Activated T-cell treated with anti-CD3 and anti-CD28 coated beads, Interleukin-2, amount 50 U/mL, for 4 hours (primary cell): ENCODE measurements around the gene TSPAN5. TPM values are rescaled to one million over a fixed set of nuclear protein-coding genes. Genes with fewer than 3 reads are reported as not detected.
"Not testable (repeated sequence)": the region's sequence is repeated elsewhere in the genome, so short reads cannot be mapped to it uniquely, and the experiment has no call there.

Experiments used
- ATAC-seq, 2 donors: fragments of 200-7000 bp; cut with Tn5 transposase; one replicate each; pipeline ENCODE4 v1.10.0; 2021
- DNase-seq: peaks from one replicate; pipeline ENCODE4 v3.0.0-alpha.2; 2020
- H3K27me3 Mint-ChIP-seq: one replicate; pipeline ENCODE4 v1.8.0; 2021; ENCODE audit warnings: low read depth, mixed read lengths
- H3K36me3 Mint-ChIP-seq: one replicate; pipeline ENCODE4 v1.8.0; 2022; ENCODE audit warnings: mixed read lengths; ENCODE audit not compliant: insufficient read depth
- H3K4me1 Mint-ChIP-seq: one replicate; pipeline ENCODE4 v1.8.0; 2021; ENCODE audit warnings: low read depth, mixed read lengths
- H3K4me3 Mint-ChIP-seq: one replicate; pipeline ENCODE4 v1.8.0; 2021; ENCODE audit warnings: mild to moderate bottlenecking, moderate library complexity, mixed read lengths
- H3K9me3 Mint-ChIP-seq: one replicate; pipeline ENCODE4 v1.8.0; 2021; ENCODE audit warnings: mixed read lengths
- total RNA-seq, 3 donors: library from RNA; stranded (reverse); gene quantifications; one replicate each; pipeline ENCODE4 v1.2.1, GENCODE V29; 2021

Gene TSPAN5
- total RNA-seq, 3 donors from 2014 or later: 22.8 to 26.8 (median 23.8) TPM

DNA sequence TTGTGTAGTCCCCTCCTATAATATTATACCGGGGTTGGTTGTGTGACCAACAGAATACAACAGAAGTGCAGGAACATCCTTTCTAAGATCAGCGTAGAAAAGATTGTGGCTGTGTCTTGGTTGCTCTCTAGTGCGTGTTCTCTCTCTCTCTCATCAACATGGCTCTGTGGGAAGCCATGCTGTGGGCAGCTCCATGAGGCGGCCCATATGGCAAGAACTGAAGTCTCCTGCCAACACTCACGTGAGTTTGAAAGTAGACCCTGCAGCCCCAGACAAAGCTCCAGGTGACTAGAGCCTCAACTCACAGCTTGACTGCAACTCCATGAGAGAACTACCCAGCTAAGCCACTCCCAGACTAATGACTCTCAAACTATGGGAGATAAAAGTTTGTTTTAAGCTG, 118.7 kb downstream of the TSPAN5 start:
- no peak for ATAC-seq
- no peak overlapping the region for H3K4me3 Mint-ChIP-seq
- H3K9me3 Mint-ChIP-seq: peaks cover 3% of the 10 kb centered on the region
- H3K27me3 Mint-ChIP-seq: no peaks in the 10 kb centered on the region
- no peak for DNase-seq
- H3K36me3 Mint-ChIP-seq: peaks cover 8% of the 10 kb centered on the region
- H3K4me1 Mint-ChIP-seq: peaks cover 9% of the 10 kb centered on the region

DNA sequence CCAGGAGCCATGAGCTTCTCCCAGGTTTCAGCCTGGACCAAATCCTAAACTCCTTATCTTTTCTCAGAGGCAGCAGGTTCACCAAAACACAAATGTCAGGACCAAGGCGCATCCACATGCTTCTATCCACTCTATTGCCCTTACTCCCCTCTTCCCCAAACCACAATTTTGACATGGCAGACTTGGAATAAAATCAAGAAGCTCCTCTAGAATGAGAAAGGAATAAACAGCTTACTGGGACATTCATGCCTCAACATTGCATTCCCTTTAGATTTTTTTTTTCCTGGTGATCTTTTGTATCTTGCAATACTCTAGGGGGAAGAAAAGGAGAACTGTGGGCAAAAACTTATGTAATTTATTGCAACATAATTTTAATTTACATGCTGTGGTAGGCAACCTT, 119.1 kb downstream of the TSPAN5 start:
- Mint-ChIP-seq H3K9me3 (peaks cover 3% of the 10 kb centered on the region), H3K4me1 (peaks cover 6% of the 10 kb centered on the region), H3K4me3 (no peak overlapping the region), H3K27me3 (no peaks in the 10 kb centered on the region), H3K36me3 (peaks cover 8% of the 10 kb centered on the region)
- ATAC-seq (no peak), DNase-seq (no peak)

DNA sequence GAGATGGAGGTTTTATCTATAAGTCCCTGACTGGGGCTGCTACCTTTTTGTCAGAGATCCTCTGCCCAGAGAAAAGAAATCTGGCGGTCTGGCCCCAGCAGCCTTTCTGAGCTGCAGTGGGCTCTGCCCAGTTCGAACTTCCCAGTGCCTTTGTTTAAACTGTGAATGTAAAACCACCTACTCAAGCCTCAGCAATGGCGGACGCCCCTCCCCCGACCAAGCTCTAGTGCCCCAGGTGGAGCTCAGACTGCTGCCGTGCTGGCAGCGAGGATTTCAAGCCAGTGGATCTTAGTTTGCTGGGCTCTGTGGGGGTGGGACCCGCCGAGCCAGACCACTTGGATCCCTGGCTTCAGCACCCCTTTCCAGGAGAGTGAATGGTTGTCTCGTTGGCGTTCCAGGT, 121.8 kb downstream of the TSPAN5 start:
- H3K36me3 Mint-ChIP-seq: peaks cover 8% of the 10 kb centered on the region
- H3K27me3 Mint-ChIP-seq: no peaks in the 10 kb centered on the region
- DNase-seq (no peak), ATAC-seq (no peak)
- peaks cover 3% of the 10 kb centered on the region for H3K9me3 Mint-ChIP-seq
- peaks cover 6% of the 10 kb centered on the region for H3K4me1 Mint-ChIP-seq
- no peak overlapping the region for H3K4me3 Mint-ChIP-seq

DNA sequence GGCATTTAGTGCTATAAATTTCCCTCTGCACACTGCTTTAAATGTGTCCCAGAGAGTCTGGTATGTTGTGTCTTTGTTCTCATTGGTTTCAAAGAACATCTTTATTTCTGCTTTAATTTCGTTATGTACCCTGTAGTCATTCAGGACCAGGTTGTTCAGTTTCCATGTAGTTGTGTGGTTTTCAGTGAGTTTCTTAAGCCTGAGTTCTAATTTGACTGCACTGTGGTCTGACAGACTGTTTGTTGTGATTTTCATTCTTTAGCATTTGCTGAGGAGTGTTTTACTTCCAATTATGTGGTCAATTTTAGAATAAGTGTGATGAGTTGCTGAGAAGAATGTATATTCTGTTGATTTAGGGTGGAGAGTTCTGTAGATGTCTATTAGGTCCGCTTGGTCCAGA, 124.3 kb downstream of the TSPAN5 start:
- H3K4me3 Mint-ChIP-seq, H3K36me3 Mint-ChIP-seq, H3K4me1 Mint-ChIP-seq, H3K9me3 Mint-ChIP-seq, ATAC-seq, DNase-seq, H3K27me3 Mint-ChIP-seq: not testable (repeated sequence)

DNA sequence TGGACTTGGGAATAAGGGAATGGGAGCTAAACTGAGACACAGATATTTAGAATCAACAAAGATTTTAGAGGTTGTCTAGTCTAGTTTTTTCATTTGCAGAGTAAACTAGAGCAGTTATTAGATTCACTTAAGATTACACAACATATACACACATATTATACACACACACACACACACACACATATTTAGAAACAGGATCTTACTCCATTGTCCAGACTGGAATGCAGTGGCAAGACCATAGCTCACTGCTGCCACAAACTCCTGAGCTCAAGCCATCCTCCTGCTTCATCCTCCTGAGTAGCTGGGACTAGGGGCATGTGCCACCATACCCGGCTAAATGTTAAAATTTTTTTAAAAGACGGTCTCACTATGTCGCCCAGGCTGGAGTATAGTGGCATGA, 127.8 kb downstream of the TSPAN5 start:
- H3K27me3 Mint-ChIP-seq: no peaks in the 10 kb centered on the region
- peaks cover 21% of the 10 kb centered on the region for H3K4me1 Mint-ChIP-seq

DNA sequence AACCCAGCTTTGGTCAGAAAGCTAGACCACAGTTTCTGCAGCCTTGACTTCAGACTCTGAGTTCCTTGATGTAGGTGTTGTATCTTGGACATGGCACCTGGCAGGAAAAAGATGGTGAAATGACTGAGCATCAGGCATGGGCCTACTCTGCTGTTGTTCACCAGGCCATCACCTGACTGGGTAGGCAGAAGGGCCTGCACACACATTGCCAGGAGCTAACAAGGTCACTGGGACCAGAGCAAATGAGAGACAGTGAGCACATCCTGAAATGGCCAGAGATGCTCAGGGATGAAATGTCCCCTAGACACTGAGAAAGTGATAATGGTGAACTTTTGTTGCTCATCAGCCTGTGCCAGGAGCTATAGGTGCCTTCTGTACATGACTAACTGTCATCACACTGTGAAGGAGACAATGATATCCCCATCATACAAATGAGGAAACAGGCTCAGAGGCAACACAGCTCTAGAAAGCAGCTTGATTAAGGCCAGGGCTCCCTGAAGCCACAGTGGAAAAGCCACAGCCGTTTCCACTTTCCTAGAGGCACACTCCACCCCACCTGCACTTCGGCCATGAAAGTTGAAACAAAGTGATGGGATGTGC, 128.3 kb downstream of the TSPAN5 start:
- no peak for DNase-seq
- Mint-ChIP-seq H3K4me3 (no peak overlapping the region), H3K36me3 (peaks cover 2% of the 10 kb centered on the region), H3K27me3 (no peaks in the 10 kb centered on the region), H3K9me3 (no peaks in the 10 kb centered on the region), H3K4me1 (peaks cover 21% of the 10 kb centered on the region)
- ATAC-seq: no peak

More for the DNA sequence above, 127.8 kb downstream of the TSPAN5 start:
- no peak overlapping the region for H3K4me3 Mint-ChIP-seq
- DNase-seq: no peak
- peaks cover 1% of the 10 kb centered on the region for H3K9me3 Mint-ChIP-seq
- H3K36me3 Mint-ChIP-seq: peaks cover 3% of the 10 kb centered on the region
- no peak for ATAC-seq

DNA sequence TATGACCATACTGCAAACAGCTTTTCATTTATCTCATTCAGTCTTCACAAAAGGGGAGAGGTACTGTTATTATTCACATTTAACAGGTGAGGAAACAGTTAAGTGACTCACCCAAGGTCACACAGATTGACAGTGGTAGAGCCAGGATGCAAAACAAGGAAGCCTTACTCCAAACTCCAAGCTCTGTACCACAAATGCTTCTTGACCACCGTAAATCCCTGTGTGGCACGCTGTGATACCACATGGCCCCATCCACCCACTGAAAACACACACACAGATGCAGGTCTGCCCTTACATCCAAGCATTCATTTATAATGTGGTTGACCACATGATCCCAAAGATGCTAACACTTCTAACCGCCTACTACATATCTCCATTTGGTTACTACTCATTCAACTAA, 129.5 kb downstream of the TSPAN5 start:
- Mint-ChIP-seq H3K27me3 (no peaks in the 10 kb centered on the region), H3K9me3 (no peaks in the 10 kb centered on the region), H3K36me3 (peaks cover 2% of the 10 kb centered on the region), H3K4me1 (peaks cover 17% of the 10 kb centered on the region), H3K4me3 (no peak overlapping the region)
- ATAC-seq (peak; percentile 70 to 71), DNase-seq (no peak)

DNA sequence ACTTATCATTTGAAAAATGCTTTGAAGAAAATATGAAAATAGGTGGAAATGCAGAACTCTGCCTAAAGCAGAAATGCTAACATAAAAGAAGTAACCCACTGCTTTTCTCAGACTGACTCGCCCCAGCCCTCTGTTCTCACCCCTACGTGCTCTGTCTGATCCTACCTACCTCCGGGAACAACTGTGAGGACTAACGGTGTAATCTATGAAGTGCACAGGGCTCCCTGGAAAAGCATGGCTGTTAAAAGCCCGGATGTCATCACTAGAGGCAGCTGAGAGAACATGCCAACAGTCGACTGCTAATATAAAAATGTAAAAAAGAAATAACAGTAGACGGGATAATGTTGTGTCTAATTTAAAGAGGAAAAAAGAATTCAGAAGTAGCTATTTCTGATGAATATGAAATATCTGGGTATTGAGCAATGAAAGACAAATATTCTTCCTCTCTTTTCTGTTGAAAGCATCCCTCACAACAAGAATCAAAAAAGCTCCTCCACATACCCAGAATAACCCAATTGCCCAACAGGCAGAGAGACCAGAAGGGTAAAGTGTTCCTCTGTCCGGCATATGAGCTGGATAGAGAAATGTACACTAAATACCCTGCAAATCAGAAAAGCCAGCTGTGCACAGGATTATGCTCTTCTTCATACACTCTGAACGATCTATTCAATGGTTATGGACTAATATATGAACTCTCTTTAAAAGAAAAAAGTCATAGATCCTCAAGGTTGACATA, 130.7 kb downstream of the TSPAN5 start:
- no peak overlapping the region for H3K4me3 Mint-ChIP-seq
- H3K4me1 Mint-ChIP-seq: peaks cover 20% of the 10 kb centered on the region
- H3K27me3 Mint-ChIP-seq: no peaks in the 10 kb centered on the region
- H3K9me3 Mint-ChIP-seq: no peaks in the 10 kb centered on the region
- DNase-seq: no peak
- H3K36me3 Mint-ChIP-seq: peaks cover 2% of the 10 kb centered on the region
- no peak for ATAC-seq

DNA sequence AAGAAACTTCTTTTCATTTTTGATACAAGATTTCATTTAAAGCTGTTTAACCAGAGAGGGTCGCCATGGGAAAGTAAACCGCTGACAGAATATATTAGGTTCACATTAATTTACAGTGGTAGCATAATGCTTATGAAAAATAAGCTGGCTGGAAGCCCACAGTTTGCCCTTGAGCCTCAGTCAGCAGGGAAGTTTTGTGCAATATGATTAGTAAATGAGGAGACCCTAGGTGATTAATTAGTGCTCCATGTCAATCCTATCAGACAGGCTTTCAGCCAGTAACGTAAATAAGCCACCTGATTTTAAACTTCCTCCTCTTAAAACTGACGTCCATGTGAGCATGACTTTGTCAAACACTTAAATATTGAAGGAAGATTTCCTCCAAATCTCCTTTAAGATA, 134.2 kb downstream of the TSPAN5 start:
- Mint-ChIP-seq H3K9me3 (no peaks in the 10 kb centered on the region), H3K36me3 (peaks cover 2% of the 10 kb centered on the region), H3K4me1 (peaks cover 35% of the 10 kb centered on the region), H3K27me3 (no peaks in the 10 kb centered on the region), H3K4me3 (no peak overlapping the region)
- DNase-seq: no peak
- no peak for ATAC-seq

DNA sequence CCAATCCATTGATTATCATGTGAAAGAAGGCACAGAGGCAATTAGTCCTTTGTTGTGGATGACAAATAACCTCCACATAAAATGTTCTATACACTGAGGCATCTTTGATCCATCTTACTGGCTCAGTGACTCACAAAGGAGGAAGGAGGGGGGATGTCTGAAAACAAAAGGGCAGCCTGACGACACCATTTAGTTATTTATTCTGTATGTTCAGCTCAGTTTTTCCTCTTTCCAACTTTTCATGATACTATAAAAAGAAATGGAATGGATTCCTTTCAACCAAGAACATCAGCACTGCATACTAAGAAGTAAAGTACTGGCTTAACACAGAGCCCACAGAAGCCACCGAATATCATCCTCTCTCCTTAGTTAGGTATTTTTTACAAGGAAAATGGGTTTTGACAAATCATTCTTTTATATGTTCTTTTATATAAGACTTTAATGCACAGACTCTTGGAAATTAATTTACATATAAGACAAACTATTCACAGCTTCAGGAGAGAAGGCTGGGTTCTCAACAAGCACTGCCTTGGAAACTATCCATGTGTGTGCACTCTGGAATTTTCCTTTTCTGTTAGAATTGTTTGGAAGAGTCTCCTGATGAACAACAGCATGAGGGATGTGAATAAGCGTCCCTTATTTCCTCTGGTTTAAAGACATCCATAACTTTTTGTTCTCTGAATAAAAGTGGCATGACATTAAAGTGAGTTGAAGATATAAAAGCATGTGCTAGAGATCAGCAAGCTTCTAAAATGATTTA, 135.6 kb downstream of the TSPAN5 start:
- no peaks in the 10 kb centered on the region for H3K27me3 Mint-ChIP-seq
- peaks cover 41% of the 10 kb centered on the region for H3K4me1 Mint-ChIP-seq
- no peaks in the 10 kb centered on the region for H3K9me3 Mint-ChIP-seq
- peak; percentile 63 to 80 for ATAC-seq
- no peak for DNase-seq
- H3K36me3 Mint-ChIP-seq: peaks cover 2% of the 10 kb centered on the region
- H3K4me3 Mint-ChIP-seq: no peak overlapping the region

DNA sequence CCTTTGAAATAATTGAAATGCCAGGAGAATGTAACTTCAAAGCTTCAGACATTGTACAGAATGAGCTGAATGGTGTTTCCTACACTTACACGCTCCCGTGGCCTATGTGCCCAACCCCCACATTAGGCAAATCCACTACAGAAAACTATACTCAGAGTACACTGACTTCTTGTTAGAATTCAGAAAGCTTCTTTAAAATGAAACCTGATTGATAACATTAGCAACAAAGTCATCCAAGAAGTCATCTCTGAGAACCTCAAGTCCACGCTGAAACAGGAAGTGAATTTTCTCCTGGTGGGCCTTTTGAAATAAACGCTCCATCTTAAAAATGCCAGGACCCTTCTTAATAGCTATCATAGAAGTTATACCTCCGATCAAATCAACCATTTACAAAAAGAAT, 136.3 kb downstream of the TSPAN5 start:
- DNase-seq (no peak), ATAC-seq (no peak)
- peaks cover 4% of the 10 kb centered on the region for H3K36me3 Mint-ChIP-seq
- peaks cover 42% of the 10 kb centered on the region for H3K4me1 Mint-ChIP-seq
- H3K9me3 Mint-ChIP-seq: peaks cover 1% of the 10 kb centered on the region
- no peaks in the 10 kb centered on the region for H3K27me3 Mint-ChIP-seq
- H3K4me3 Mint-ChIP-seq: no peak overlapping the region

DNA sequence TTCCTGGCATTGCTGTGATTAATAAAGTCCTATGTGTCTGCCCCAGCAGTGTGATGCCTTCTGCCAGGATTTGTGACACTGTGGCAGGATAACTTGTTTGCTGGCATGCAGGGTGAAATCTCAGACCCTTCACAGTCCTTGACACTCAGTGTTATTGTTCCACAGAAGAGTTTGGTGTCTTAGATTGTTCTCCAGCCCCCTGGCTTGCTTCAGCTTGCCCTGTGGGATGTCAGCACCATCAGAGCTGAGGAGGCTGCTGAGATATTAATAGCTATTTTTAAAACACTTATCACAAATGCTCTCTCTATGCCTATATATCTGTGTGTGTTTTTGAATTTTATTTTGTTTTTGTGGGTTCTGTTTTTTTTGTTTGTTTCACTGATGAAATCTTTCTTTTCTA, 136.9 kb downstream of the TSPAN5 start:
- ATAC-seq (no peak), DNase-seq (no peak)
- H3K9me3 Mint-ChIP-seq: peaks cover 6% of the 10 kb centered on the region
- no peak overlapping the region for H3K4me3 Mint-ChIP-seq
- no peaks in the 10 kb centered on the region for H3K27me3 Mint-ChIP-seq
- H3K36me3 Mint-ChIP-seq: peaks cover 7% of the 10 kb centered on the region
- H3K4me1 Mint-ChIP-seq: peaks cover 43% of the 10 kb centered on the region

DNA sequence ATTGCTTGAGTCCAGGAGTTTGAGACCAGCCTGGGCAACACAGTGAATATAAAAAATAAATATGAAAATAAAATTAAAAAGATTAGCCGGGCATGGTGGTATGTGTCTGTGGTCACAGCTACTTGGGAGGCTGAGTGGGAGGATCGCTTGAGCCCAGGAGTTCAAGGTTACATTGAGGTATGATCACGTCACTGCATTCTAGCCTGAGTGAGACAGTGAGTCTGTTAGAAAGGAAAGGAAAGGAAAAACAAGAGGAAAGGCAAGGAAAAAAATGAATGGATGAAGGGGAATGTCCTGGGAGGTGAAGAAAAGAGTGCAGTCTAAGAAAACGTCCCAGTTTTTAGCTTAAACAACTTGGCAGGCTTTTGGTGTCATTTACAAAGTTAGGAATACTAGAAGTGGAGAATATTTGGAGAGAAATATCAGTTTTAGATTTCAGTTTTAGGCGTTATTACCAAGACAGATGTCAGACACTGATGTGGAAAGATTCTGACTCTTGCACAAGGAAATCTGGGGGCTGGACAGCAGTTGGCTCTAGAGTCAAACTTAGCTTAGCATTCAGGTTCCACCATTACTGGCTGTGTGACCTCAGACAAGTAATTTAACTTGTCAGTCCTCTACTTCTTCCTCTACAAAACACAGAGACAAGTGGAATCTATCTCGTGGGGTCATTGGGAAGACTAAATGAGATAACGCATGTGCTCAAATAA, 139.0 kb downstream of the TSPAN5 start:
- no peak for ATAC-seq
- Mint-ChIP-seq H3K36me3 (peaks cover 10% of the 10 kb centered on the region), H3K4me1 (peaks cover 57% of the 10 kb centered on the region), H3K4me3 (no peak overlapping the region), H3K9me3 (peaks cover 6% of the 10 kb centered on the region), H3K27me3 (no peaks in the 10 kb centered on the region)
- no peak for DNase-seq

DNA sequence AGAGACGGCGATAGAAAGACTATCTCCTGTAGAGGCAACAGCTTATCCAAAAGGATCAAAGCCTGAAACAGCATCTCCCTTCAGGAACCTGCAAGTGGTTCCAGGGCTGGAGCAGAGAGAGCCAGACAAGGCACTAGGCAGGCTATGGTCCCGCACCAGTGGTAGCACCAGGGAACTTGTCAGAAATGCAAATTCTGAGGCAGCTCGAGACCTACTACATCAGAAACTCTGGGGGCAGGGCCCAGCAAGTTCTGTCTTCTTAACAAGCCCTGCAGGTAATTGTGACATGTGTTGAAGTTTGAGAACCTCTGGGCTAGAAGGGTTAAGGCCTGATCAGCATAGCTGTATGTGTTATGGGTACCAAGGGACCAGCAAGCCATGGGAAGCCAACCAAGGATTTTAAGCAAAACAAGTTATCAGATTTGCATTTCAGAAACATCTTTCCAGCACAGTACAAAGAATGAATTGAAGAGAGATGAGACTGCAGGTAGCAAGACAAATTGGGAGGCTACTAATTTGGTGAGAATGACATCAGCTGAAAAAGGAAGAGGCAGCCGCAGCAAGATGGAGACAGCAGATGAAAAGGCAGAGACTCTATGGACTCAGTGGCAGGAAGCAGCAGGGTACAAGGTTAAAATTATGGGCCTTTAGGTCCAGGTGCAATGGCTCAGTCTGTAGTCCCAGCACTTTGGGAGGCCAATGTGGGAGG, 139.7 kb downstream of the TSPAN5 start:
- ATAC-seq: peak; percentile 24 to 25
- peaks cover 54% of the 10 kb centered on the region for H3K4me1 Mint-ChIP-seq

More for the DNA sequence above, 139.7 kb downstream of the TSPAN5 start:
- no peak overlapping the region for H3K4me3 Mint-ChIP-seq
- no peaks in the 10 kb centered on the region for H3K27me3 Mint-ChIP-seq
- H3K36me3 Mint-ChIP-seq: peaks cover 11% of the 10 kb centered on the region
- H3K9me3 Mint-ChIP-seq: peaks cover 6% of the 10 kb centered on the region
- no peak for DNase-seq
